Neural cell (in vitro differentiated cells): ENCODE data around the gene ANKS3.

Experiments used
- EZH2 ChIP-seq: fragments of 200-600, 300-800 bp; shearing (Covaris generic), sonication (generic); IDR thresholded peaks from 2 replicates; pipeline ENCODE4 v1.6.1; 2014; ENCODE audit warnings: antibody characterized with exemption, low read length, borderline replicate concordance, mild to moderate bottlenecking; ENCODE audit not compliant: insufficient read depth, poor library complexity, severe bottlenecking
- TF ChIP-seq, protein P1 (sequence below): fragments of 450-650 bp; IDR thresholded peaks from 2 replicates; pipeline ENCODE4 v1.5.1; 2014; ENCODE audit warnings: antibody characterized with exemption, mild to moderate bottlenecking, moderate library complexity; ENCODE audit not compliant: poor library complexity, severe bottlenecking
- TF ChIP-seq, protein P2 (sequence below): IDR thresholded peaks from 2 replicates; pipeline ENCODE4 v1.6.1; 2012; ENCODE audit warnings: borderline replicate concordance

DNA sequence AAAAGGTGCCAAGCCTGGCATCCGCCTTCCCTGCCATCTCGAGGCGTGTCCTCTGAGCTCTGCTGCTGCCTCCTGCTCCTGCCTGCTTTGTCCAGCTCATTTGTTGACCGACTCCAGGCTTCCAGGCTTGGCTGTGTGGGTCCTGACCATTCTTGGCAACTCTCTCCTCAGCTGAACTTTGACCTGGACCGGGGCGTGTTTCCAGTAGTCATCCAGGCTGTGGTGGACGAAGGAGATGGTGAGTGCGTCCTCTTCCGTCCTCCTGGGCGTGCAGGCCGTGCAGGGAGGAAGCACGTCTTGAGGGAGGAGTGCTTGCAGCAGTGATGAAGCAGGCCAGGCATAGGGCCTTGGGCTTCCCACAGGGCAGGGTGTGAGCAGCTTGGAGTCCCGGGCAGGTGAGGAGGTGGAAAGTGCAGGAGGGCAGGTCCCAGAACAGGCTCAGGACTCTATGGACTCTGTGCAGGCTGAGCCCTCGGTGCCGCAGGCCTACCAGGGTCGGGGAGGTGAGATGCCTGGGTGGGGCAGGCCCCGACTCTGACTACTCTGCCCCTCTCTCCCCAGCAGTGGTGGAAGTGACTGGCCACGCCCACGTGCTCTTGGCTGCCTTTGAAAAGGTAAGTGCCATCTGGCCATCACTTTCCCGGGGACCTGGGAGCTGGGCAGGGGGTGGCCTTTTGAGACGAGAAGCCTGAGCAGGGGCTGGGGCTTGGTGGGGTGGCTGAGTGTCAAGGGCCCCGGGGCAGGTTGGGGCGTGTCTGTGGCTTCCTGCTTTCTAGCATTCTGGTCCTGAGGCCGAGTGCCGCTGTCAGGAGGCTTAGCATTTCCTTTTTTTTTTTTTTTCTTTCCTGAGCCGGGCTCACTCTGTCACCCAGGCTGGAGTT is 69.3 kb downstream of the ANKS3 start:
- TF ChIP-seq, protein P1, sequence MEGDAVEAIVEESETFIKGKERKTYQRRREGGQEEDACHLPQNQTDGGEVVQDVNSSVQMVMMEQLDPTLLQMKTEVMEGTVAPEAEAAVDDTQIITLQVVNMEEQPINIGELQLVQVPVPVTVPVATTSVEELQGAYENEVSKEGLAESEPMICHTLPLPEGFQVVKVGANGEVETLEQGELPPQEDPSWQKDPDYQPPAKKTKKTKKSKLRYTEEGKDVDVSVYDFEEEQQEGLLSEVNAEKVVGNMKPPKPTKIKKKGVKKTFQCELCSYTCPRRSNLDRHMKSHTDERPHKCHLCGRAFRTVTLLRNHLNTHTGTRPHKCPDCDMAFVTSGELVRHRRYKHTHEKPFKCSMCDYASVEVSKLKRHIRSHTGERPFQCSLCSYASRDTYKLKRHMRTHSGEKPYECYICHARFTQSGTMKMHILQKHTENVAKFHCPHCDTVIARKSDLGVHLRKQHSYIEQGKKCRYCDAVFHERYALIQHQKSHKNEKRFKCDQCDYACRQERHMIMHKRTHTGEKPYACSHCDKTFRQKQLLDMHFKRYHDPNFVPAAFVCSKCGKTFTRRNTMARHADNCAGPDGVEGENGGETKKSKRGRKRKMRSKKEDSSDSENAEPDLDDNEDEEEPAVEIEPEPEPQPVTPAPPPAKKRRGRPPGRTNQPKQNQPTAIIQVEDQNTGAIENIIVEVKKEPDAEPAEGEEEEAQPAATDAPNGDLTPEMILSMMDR: no peak
- TF ChIP-seq, protein P2, sequence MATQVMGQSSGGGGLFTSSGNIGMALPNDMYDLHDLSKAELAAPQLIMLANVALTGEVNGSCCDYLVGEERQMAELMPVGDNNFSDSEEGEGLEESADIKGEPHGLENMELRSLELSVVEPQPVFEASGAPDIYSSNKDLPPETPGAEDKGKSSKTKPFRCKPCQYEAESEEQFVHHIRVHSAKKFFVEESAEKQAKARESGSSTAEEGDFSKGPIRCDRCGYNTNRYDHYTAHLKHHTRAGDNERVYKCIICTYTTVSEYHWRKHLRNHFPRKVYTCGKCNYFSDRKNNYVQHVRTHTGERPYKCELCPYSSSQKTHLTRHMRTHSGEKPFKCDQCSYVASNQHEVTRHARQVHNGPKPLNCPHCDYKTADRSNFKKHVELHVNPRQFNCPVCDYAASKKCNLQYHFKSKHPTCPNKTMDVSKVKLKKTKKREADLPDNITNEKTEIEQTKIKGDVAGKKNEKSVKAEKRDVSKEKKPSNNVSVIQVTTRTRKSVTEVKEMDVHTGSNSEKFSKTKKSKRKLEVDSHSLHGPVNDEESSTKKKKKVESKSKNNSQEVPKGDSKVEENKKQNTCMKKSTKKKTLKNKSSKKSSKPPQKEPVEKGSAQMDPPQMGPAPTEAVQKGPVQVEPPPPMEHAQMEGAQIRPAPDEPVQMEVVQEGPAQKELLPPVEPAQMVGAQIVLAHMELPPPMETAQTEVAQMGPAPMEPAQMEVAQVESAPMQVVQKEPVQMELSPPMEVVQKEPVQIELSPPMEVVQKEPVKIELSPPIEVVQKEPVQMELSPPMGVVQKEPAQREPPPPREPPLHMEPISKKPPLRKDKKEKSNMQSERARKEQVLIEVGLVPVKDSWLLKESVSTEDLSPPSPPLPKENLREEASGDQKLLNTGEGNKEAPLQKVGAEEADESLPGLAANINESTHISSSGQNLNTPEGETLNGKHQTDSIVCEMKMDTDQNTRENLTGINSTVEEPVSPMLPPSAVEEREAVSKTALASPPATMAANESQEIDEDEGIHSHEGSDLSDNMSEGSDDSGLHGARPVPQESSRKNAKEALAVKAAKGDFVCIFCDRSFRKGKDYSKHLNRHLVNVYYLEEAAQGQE: no peak
- TF ChIP-seq EZH2: no peak
